ENCODE results near the gene CHRNA3. TPM values are rescaled to one million over a fixed set of nuclear protein-coding genes. Genes with fewer than 3 reads are reported as not detected.
"Not testable (repeated sequence)": the region's sequence is repeated elsewhere in the genome, so short reads cannot be mapped to it uniquely, and the experiment has no call there.

The CHRNA3 gene
- total RNA-seq, 2 donors from 2014 or later, result not detected

DNA sequence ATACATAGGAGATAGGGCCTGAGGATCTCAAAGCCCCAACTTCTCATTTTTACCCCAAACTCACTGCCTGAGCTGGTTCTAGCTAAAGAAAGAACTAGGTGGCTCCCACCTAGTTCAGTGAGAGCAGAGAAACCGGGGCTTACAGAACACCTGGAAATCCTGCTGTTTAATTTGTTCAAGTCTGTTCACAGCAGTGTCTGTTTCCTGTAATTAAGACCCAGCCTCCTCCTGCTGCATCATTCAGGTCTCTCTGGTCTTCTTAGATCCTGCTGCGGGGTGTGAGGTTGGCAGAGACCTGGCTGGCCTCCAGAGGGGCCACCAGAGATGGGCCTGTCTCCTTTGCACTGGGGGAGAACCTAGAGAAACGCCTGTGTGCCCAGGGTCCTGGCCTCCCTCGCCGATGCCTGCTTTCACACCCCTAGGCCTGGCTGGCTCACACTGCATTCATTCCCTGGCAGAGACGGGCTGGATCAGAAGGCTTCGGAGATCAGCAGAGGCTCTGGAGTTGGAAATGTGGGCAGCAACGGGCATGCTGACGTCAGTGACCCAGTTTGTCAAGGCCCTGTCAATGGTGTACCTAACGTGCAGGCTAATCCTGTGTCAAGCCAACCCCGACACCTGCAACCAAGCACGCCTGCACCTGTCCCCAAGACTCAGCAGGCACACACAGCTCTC is 4.9 kb upstream of the CHRNA3 start:
- no peaks in the 10 kb centered on the region for H3K9me3 Mint-ChIP-seq
- H3K27ac Mint-ChIP-seq, result no peak overlapping the region
- DNase-seq (ENCODE audit: low spot score in 2 of 2) (no peak), ATAC-seq (no peak)
- H3K36me3 Mint-ChIP-seq, result no peaks in the 10 kb centered on the region

DNA sequence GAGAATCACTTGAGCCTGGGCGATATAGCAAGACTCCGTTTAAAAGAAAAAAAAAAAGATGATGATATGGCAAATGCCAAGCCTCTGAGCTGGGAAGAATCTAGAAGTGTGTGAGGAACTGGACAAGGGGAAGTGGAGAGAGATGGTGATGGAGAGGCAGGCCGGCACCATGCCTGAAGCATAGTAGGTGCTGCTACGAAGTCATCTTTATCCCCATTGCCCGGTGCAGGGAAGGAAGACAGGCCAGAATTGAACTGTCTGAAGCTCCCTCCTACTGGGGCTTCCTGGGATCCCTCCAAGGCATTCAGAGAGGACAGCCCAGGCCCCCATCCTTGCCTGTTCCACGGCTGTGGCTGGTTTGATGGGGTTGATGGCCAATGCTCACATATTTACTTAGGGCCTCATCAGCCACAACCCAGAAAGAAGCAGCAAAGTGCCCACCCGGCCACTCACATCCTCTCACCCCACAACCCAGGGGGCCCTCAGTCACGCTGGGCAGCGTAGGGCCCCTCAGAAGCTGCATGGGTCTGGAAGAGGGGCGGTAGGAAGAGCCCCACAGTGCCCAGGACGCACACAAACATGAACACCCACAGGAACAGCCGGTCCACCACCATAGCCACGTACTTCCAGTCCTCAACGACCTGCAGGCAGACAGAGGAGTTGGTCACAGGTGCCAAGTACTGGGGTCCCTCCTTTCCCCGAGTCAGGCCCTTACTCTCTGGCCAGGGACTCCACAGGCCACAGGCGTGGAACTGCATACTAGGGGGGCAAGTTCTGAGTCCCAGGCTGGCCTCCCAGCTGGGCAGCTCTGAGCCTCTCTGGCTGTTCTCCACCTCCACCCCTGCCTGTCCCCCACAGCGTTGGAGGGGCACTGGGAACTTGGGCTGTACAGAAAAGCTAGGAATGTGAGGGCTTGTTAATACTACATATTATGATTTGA is 4.1 kb upstream of the CHRNA3 start:
- ATAC-seq (no peak), DNase-seq (ENCODE audit: low spot score in 2 of 2) (no peak)
- Mint-ChIP-seq H3K27ac (no peak overlapping the region), H3K36me3 (no peaks in the 10 kb centered on the region), H3K9me3 (no peaks in the 10 kb centered on the region)

GRCh38 chr15:78623786-78624497 is 3.1 kb upstream of the CHRNA3 start:
- ATAC-seq (no peak), DNase-seq (ENCODE audit: low spot score in 2 of 2) (no peak)
- Mint-ChIP-seq H3K27ac (no peak overlapping the region), H3K9me3 (no peaks in the 10 kb centered on the region), H3K36me3 (no peaks in the 10 kb centered on the region)

GRCh38 chr15:78621810-78622402 is 1.1 kb upstream of the CHRNA3 start:
- Mint-ChIP-seq H3K9me3 (no peaks in the 10 kb centered on the region), H3K36me3 (no peaks in the 10 kb centered on the region), H3K27ac (no peak overlapping the region)
- DNase-seq (ENCODE audit: low spot score in 2 of 2) (no peak), ATAC-seq (no peak)

- ATAC-seq (peak in 1 of 2 donors; percentile 43), DNase-seq (ENCODE audit: low spot score in 2 of 2) (no peak)
- no peaks in the 10 kb centered on the region for H3K9me3 Mint-ChIP-seq
- H3K27ac Mint-ChIP-seq, result no peak overlapping the region
- H3K36me3 Mint-ChIP-seq, result no peaks in the 10 kb centered on the region
Measured at GRCh38 chr15:78620021-78620526, 722 bp downstream of the CHRNA3 start.

DNA sequence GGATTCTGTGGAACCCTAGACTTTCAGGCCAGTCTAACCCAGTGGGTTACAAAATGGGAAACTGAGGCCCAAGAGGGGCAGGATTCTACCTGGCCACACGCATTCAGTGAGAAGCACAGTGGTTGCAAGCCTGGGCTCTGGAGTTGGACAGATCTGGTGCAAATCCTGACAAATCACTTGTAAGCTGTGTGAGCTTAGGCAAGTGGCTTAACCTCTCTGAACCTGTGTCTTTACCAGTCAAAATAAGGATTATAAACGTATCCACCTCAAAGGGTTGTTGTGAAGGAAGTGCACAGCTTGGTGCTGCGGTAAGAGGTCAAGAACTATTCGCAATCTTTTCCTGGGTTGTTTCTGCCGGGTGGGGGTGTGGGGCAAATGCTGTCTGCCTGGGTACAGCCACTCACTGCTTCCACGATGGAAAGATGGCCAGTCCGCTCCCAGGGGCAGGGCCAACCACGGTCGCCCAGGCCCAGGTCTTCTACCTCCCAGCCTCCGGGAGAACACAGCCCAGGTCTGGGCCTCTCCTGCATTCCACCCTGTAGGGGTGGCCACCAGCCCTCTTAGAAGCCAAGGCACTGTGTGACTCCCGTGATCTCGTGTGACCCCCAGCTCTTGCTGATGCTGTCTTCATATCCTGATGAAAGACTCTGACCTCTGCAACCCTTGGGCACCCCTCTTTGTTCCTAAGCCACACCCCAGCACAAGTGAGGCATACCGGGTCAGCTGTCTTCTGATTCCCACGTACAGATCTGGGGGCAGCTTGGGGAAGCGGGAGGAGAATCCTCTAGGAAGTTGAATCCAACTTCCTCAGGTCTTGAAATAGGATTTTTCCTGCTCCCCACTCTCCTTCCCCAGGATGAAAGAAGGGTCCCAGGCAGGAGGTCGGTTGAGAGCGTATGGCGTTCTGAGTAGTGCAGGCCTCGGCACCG is 1.5 kb downstream of the CHRNA3 start:
- H3K27ac Mint-ChIP-seq, result no peak overlapping the region
- ATAC-seq (no peak), DNase-seq (ENCODE audit: low spot score in 2 of 2) (no peak)
- no peaks in the 10 kb centered on the region for H3K36me3 Mint-ChIP-seq
- H3K9me3 Mint-ChIP-seq, result no peaks in the 10 kb centered on the region

GRCh38 chr15:78618490-78618934 is 2.3 kb downstream of the CHRNA3 start:
- ATAC-seq (peak; percentile 66 to 71), DNase-seq (ENCODE audit: low spot score in 2 of 2) (peak in 1 of 2 donors; percentile 93)
- Mint-ChIP-seq H3K27ac (no peak overlapping the region), H3K9me3 (no peaks in the 10 kb centered on the region), H3K36me3 (no peaks in the 10 kb centered on the region)

GRCh38 chr15:78618064-78618463 is 2.7 kb downstream of the CHRNA3 start:
- Mint-ChIP-seq H3K36me3 (no peaks in the 10 kb centered on the region), H3K27ac (no peak overlapping the region), H3K9me3 (no peaks in the 10 kb centered on the region)
- no peak for DNase-seq (ENCODE audit: low spot score in 2 of 2)
- ATAC-seq, result no peak

DNA sequence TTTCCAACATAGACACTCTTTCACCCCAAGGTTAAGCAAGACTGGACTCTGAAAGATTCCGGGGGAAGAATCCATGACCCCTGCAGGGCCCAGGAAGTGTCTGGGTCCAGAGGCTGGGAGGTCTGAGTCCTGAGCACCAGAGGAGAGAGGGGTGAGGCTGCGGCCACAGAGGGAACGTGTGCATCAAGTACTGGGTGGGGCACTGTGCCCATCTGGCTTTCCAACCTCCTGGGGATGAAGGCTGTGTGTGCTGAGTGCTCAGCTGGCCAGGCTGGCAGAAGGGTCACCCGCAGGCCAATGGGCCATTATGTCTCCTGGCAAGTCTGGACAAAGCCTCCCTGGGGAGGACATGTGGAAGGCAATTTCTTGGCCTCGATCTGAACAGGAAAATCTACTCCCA is 3.3 kb downstream of the CHRNA3 start:
- Mint-ChIP-seq H3K27ac (peak overlapping the region in 1 of 2 donors; percentile 41), H3K9me3 (no peaks in the 10 kb centered on the region), H3K36me3 (no peaks in the 10 kb centered on the region)
- no peak for ATAC-seq
- no peak for DNase-seq (ENCODE audit: low spot score in 2 of 2)

DNA sequence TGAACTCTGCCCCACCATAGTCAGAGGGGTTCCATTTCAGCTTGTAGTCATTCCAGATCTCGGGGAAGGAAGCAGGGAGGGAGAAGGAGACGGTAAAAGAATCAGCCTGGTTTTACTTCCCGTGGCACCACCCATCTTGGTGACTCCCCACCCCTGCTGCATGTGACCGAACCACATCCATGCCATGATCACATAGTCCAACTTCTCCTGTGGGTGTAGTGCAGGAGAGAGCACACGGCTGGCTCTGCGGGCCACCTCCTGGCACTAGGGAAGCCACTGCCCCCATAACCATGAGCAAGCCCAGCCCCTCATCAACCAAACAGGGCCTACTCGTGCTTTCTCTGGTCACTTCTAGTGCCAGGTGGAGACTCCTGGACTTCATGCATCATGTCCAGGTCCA is 3.7 kb downstream of the CHRNA3 start:
- Mint-ChIP-seq H3K9me3 (no peaks in the 10 kb centered on the region), H3K27ac (peak overlapping the region in 1 of 2 donors; percentile 41), H3K36me3 (no peaks in the 10 kb centered on the region)
- DNase-seq (ENCODE audit: low spot score in 2 of 2) (no peak), ATAC-seq (no peak)

DNA sequence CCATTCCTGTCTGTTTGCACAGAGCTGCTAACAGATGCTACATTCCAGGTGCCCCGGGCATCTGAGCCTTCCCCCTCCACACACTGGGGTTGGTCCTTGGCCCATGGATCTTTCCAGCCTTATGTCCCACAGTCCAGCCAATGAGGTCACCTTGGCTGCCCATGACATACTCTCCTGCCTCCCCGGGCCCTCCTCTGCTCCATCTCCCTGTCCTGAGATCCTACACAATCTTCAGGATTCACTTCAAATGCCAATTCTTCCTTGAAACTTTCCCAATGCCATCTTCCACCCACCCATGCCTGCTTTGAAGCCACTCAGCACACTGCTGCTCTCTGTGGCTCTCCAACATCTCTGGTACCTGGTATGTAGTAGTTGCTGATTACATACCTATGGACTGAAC is 4.3 kb downstream of the CHRNA3 start:
- ATAC-seq (no peak), DNase-seq (ENCODE audit: low spot score in 2 of 2) (no peak)
- H3K36me3 Mint-ChIP-seq, result no peaks in the 10 kb centered on the region
- no peaks in the 10 kb centered on the region for H3K9me3 Mint-ChIP-seq
- H3K27ac Mint-ChIP-seq, result peak overlapping the region in 1 of 2 donors; percentile 41

GRCh38 chr15:78615151-78615589 is 5.6 kb downstream of the CHRNA3 start:
- H3K36me3 Mint-ChIP-seq, result no peaks in the 10 kb centered on the region

GRCh38 chr15:78614021-78614420 is 6.8 kb downstream of the CHRNA3 start:
- Mint-ChIP-seq H3K27ac (no peak overlapping the region), H3K36me3 (no peaks in the 10 kb centered on the region), H3K9me3 (no peaks in the 10 kb centered on the region)
- ATAC-seq (no peak), DNase-seq (ENCODE audit: low spot score in 2 of 2) (no peak)

More at GRCh38 chr15:78615151-78615589, 5.6 kb downstream of the CHRNA3 start:
- no peaks in the 10 kb centered on the region for H3K9me3 Mint-ChIP-seq
- H3K27ac Mint-ChIP-seq, result no peak overlapping the region
- no peak for DNase-seq (ENCODE audit: low spot score in 2 of 2)
- ATAC-seq, result no peak

GRCh38 chr15:78609551-78609950 is 11.2 kb downstream of the CHRNA3 start:
- not testable (repeated sequence) for H3K36me3 Mint-ChIP-seq, H3K27ac Mint-ChIP-seq

DNA sequence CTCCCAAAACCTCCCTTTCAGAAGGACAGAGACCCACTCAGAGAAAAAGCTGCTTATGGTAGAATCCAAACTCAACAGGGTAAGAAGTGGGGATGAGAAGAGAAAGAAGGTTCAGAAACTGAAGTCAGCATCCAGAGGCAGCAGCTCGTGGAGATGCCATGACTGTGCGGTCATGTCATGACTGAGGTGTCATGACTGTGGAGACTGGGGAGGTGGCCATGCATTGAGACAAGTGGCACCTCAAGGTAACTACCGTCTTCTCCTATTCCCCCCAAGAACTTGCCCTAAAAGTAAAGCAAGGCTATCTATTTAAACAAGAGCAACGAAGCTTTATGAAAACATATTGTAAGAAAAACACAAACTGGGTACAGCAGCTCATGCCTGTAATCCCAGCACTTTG is 15.1 kb downstream of the CHRNA3 start:
- no peak for ATAC-seq

More at GRCh38 chr15:78609551-78609950, 11.2 kb downstream of the CHRNA3 start:
- ATAC-seq; DNase-seq (ENCODE audit: low spot score in 2 of 2); H3K9me3 Mint-ChIP-seq: not testable (repeated sequence)

More for the DNA sequence above, 15.1 kb downstream of the CHRNA3 start:
- no peak for DNase-seq (ENCODE audit: low spot score in 2 of 2)
- H3K36me3 Mint-ChIP-seq, result peaks cover 0 to 5% of the 10 kb centered on the region in 2 donors
- H3K9me3 Mint-ChIP-seq, result no peaks in the 10 kb centered on the region
- H3K27ac Mint-ChIP-seq, result no peak overlapping the region

All from activated naive CD4-positive, alpha-beta T cell treated with anti-CD3 and anti-CD28 coated beads, Interleukin-2, amount 50 U/mL, for 72 hours (primary cell).